Measurements from ENCODE around the gene NBAS. TPM values are rescaled to one million over a fixed set of nuclear protein-coding genes. Genes with fewer than 3 reads are reported as not detected.

NBAS gene
- total and polyA plus RNA-seq, 8 donors, result 26.6 to 36.7 (median 31.1) TPM

- no peak overlapping the region for H3K27ac ChIP-seq
- intact Hi-C loops (cut with DNase I), result no loop called here
- ATAC-seq, result no peak
- no peaks in the 10 kb centered on the region for H3K9me3 ChIP-seq
- no peaks in the 10 kb centered on the region for H3K4me1 ChIP-seq
- no peak for DNase-seq
- no peaks in the 10 kb centered on the region for H3K36me3 ChIP-seq
- no peaks in the 10 kb centered on the region for H3K27me3 ChIP-seq
- TF ChIP-seq, protein P1, sequence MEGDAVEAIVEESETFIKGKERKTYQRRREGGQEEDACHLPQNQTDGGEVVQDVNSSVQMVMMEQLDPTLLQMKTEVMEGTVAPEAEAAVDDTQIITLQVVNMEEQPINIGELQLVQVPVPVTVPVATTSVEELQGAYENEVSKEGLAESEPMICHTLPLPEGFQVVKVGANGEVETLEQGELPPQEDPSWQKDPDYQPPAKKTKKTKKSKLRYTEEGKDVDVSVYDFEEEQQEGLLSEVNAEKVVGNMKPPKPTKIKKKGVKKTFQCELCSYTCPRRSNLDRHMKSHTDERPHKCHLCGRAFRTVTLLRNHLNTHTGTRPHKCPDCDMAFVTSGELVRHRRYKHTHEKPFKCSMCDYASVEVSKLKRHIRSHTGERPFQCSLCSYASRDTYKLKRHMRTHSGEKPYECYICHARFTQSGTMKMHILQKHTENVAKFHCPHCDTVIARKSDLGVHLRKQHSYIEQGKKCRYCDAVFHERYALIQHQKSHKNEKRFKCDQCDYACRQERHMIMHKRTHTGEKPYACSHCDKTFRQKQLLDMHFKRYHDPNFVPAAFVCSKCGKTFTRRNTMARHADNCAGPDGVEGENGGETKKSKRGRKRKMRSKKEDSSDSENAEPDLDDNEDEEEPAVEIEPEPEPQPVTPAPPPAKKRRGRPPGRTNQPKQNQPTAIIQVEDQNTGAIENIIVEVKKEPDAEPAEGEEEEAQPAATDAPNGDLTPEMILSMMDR (IDR thresholded peaks at IDR 0.05), result no peak
- no peak overlapping the region for H3K4me3 ChIP-seq
- FAIRE-seq, result no peak
- 95 to 98% methylated on average over 6 of the region's 6 CpGs for WGBS, 2 donors
These were observed 62.6 kb downstream of the NBAS start for GRCh38 chr2:15498554-15498953.

DNA sequence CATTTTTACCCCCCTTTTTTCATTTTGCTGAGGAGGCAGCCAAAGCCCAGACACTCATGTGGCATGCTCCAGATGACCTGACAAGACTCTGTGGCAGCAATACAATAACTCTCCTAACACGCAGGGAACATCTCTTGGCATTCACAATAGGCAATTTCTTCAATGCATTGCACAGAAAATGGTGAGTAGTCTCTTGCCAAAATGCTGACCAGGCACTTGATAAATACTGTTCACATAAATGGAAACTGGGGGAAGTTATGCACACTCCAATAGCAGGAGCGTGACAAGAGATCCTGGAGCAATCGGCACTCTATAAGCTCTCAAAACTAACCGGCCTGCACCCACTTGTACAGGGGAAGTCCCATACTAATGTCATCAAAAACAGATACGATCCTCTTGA lies 66.3 kb downstream of the NBAS start:
- Histone ChIP-seq H3K4me3 (no peak overlapping the region), H3K27me3 (no peaks in the 10 kb centered on the region), H3K9me3 (no peaks in the 10 kb centered on the region), H3K36me3 (no peaks in the 10 kb centered on the region), H3K27ac (no peak overlapping the region), H3K4me1 (no peaks in the 10 kb centered on the region)
- WGBS, 2 donors, result 92 to 95% methylated on average over 5 of the region's 5 CpGs
- FAIRE-seq (no peak), ATAC-seq (no peak), DNase-seq (no peak)
- TF ChIP-seq, protein P1 (IDR thresholded peaks at IDR 0.05), result no peak
- intact Hi-C loops (cut with DNase I), result no loop called here

- no peak for FAIRE-seq
- no peaks in the 10 kb centered on the region for H3K4me1 ChIP-seq
- WGBS, 2 donors, result 94 to 100% methylated on average over 4 of the region's 4 CpGs
- H3K4me3 ChIP-seq, result no peak overlapping the region
- ATAC-seq, result no peak
- intact Hi-C loops (cut with DNase I), result no loop called here
- TF ChIP-seq, protein P1 (IDR thresholded peaks at IDR 0.05), result no peak
- H3K27me3 ChIP-seq, result no peaks in the 10 kb centered on the region
- no peak overlapping the region for H3K27ac ChIP-seq
- no peaks in the 10 kb centered on the region for H3K9me3 ChIP-seq
- no peaks in the 10 kb centered on the region for H3K36me3 ChIP-seq
- DNase-seq, result no peak
These were observed 68.3 kb downstream of the NBAS start for GRCh38 chr2:15492773-15493325.

GRCh38 chr2:15486770-15487169 lies 74.4 kb downstream of the NBAS start:
- Histone ChIP-seq H3K9me3 (no peaks in the 10 kb centered on the region), H3K27me3 (no peaks in the 10 kb centered on the region), H3K4me1 (no peaks in the 10 kb centered on the region), H3K36me3 (no peaks in the 10 kb centered on the region), H3K4me3 (no peak overlapping the region), H3K27ac (no peak overlapping the region)
- FAIRE-seq, result no peak
- intact Hi-C loops (cut with DNase I), result no loop called here
- no peak for ATAC-seq
- DNase-seq, result no peak
- 96 to 97% methylated on average over 2 of the region's 2 CpGs for WGBS, 2 donors
- TF ChIP-seq, protein P1 (IDR thresholded peaks at IDR 0.05), result no peak

GRCh38 chr2:15485949-15486348 lies 75.2 kb downstream of the NBAS start:
- TF ChIP-seq, protein P1 (IDR thresholded peaks at IDR 0.05), result no peak
- Histone ChIP-seq H3K27me3 (no peaks in the 10 kb centered on the region), H3K9me3 (no peaks in the 10 kb centered on the region), H3K4me1 (no peaks in the 10 kb centered on the region), H3K27ac (no peak overlapping the region), H3K36me3 (no peaks in the 10 kb centered on the region), H3K4me3 (no peak overlapping the region)
- intact Hi-C loops (cut with DNase I), result no loop called here
- ATAC-seq (no peak), FAIRE-seq (no peak), DNase-seq (no peak)
- 89 to 94% methylated on average over 5 of the region's 5 CpGs for WGBS, 2 donors
